Measurements from ENCODE around the gene FHL1. TPM values are rescaled to one million over a fixed set of nuclear protein-coding genes. Genes with fewer than 3 reads are reported as not detected.
A peak's percentile ranks its signal among the peaks of the same experiment; 100 is the strongest.

Gene FHL1
- total and polyA plus RNA-seq, 4 donors, result 8.8 to 20.2 (median 15.0) TPM

DNA sequence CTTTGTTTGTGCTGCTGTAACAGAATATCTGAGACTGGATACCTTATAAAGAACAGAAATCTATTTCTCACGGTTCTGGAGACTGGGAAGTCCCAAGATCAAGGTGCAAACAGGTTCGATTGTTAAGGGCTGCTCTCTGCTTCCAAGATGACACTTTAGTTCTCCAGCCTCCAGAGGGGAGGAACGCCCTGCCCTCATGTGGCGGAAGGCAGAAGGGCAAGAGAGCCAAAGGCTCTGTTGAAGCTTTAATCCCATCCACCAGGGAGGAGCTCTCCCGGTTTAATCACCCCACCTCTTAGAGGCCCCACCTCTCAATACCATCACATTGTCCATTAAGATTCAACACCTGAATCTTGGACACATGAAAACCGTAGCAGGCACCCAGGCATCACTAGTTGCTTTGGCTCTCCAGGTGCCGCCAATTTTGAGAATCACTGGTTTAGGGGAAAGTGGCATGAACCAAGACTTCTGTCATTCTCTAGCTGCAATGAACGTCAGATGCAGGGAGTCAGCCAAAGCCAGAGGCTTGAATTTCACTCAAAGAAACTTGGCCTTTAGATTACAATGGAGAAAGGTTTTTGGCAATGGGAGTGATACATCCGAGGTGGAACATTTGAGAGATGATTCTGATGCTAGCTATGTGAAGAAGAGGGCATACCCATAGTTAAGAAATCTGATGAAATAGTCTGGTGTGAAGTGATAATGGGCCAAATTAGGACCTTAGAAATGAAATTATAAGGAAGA is 15.7 kb downstream of the FHL1 start:
- H3K9me3 ChIP-seq (ENCODE audit: control insufficient read depth in 4 of 4, low read length in 3 of 4), result no peaks in the 10 kb centered on the region
- 30% methylated on average over 9 of the region's 9 CpGs for WGBS
- no peak for DNase-seq (ENCODE audit: low spot score)
- no peaks in the 10 kb centered on the region for H3K36me3 ChIP-seq (ENCODE audit: control insufficient read depth in 4 of 4, insufficient read depth in 3 of 4, low read depth in 1 of 4, low read length in 3 of 4)
- TF ChIP-seq HNF4A (conservative IDR thresholded peaks at IDR 0.05), result no peak
- no peak for TF ChIP-seq FOXA1 (IDR thresholded peaks at IDR 0.05)
- TF ChIP-seq GABPA (IDR thresholded peaks at IDR 0.05 in 1 of 2, conservative IDR thresholded peaks at IDR 0.05 in 1 of 2), result no peak
- TF ChIP-seq NR2F2 (IDR thresholded peaks at IDR 0.05), result no peak
- TF ChIP-seq, protein P1, sequence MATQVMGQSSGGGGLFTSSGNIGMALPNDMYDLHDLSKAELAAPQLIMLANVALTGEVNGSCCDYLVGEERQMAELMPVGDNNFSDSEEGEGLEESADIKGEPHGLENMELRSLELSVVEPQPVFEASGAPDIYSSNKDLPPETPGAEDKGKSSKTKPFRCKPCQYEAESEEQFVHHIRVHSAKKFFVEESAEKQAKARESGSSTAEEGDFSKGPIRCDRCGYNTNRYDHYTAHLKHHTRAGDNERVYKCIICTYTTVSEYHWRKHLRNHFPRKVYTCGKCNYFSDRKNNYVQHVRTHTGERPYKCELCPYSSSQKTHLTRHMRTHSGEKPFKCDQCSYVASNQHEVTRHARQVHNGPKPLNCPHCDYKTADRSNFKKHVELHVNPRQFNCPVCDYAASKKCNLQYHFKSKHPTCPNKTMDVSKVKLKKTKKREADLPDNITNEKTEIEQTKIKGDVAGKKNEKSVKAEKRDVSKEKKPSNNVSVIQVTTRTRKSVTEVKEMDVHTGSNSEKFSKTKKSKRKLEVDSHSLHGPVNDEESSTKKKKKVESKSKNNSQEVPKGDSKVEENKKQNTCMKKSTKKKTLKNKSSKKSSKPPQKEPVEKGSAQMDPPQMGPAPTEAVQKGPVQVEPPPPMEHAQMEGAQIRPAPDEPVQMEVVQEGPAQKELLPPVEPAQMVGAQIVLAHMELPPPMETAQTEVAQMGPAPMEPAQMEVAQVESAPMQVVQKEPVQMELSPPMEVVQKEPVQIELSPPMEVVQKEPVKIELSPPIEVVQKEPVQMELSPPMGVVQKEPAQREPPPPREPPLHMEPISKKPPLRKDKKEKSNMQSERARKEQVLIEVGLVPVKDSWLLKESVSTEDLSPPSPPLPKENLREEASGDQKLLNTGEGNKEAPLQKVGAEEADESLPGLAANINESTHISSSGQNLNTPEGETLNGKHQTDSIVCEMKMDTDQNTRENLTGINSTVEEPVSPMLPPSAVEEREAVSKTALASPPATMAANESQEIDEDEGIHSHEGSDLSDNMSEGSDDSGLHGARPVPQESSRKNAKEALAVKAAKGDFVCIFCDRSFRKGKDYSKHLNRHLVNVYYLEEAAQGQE (IDR thresholded peaks at IDR 0.05), result no peak
- TF ChIP-seq SP1 (IDR thresholded peaks at IDR 0.05), result no peak
- TF ChIP-seq JUND (IDR thresholded peaks at IDR 0.05), result no peak
- no peak for TF ChIP-seq FOXA2 (IDR thresholded peaks at IDR 0.05)
- no peak for TF ChIP-seq EGR1 (IDR thresholded peaks at IDR 0.05; ENCODE audit: low read depth in 2 of 2)
- peak; percentile 79 to 88 for TF ChIP-seq RAD21 (IDR thresholded peaks at IDR 0.05)
- TF ChIP-seq, protein P2, sequence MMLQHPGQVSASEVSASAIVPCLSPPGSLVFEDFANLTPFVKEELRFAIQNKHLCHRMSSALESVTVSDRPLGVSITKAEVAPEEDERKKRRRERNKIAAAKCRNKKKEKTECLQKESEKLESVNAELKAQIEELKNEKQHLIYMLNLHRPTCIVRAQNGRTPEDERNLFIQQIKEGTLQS (IDR thresholded peaks at IDR 0.05), result no peak
- TF ChIP-seq RXRA (IDR thresholded peaks at IDR 0.05), result peak in 1 of 2 donors; percentile 29
- TF ChIP-seq, protein P3, sequence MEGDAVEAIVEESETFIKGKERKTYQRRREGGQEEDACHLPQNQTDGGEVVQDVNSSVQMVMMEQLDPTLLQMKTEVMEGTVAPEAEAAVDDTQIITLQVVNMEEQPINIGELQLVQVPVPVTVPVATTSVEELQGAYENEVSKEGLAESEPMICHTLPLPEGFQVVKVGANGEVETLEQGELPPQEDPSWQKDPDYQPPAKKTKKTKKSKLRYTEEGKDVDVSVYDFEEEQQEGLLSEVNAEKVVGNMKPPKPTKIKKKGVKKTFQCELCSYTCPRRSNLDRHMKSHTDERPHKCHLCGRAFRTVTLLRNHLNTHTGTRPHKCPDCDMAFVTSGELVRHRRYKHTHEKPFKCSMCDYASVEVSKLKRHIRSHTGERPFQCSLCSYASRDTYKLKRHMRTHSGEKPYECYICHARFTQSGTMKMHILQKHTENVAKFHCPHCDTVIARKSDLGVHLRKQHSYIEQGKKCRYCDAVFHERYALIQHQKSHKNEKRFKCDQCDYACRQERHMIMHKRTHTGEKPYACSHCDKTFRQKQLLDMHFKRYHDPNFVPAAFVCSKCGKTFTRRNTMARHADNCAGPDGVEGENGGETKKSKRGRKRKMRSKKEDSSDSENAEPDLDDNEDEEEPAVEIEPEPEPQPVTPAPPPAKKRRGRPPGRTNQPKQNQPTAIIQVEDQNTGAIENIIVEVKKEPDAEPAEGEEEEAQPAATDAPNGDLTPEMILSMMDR (IDR thresholded peaks at IDR 0.05; ENCODE audit: low read depth, low read length, missing input control), result peak; percentile 72
- TF ChIP-seq, protein P4, sequence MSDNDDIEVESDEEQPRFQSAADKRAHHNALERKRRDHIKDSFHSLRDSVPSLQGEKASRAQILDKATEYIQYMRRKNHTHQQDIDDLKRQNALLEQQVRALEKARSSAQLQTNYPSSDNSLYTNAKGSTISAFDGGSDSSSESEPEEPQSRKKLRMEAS (IDR thresholded peaks at IDR 0.05), result no peak
- TF ChIP-seq TAF1 (conservative IDR thresholded peaks at IDR 0.05), result no peak
- TF ChIP-seq, protein P5, sequence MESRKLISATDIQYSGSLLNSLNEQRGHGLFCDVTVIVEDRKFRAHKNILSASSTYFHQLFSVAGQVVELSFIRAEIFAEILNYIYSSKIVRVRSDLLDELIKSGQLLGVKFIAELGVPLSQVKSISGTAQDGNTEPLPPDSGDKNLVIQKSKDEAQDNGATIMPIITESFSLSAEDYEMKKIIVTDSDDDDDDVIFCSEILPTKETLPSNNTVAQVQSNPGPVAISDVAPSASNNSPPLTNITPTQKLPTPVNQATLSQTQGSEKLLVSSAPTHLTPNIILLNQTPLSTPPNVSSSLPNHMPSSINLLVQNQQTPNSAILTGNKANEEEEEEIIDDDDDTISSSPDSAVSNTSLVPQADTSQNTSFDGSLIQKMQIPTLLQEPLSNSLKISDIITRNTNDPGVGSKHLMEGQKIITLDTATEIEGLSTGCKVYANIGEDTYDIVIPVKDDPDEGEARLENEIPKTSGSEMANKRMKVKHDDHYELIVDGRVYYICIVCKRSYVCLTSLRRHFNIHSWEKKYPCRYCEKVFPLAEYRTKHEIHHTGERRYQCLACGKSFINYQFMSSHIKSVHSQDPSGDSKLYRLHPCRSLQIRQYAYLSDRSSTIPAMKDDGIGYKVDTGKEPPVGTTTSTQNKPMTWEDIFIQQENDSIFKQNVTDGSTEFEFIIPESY (IDR thresholded peaks at IDR 0.05), result no peak
- TF ChIP-seq YY1 (IDR thresholded peaks at IDR 0.05), result no peak
- H3K27me3 ChIP-seq (ENCODE audit: control insufficient read depth in 4 of 4, insufficient read depth in 4 of 4, low read length in 3 of 4), result no peaks in the 10 kb centered on the region
- no peak overlapping the region for H3K4me3 ChIP-seq (ENCODE audit: low read depth in 1 of 3, low read length in 3 of 3)
- H3K9ac ChIP-seq (ENCODE audit: low read depth in 1 of 2, low read length in 2 of 2), result no peak overlapping the region
- peaks cover 0 to 11% (median 8%) of the 10 kb centered on the region in 4 donors for H3K4me1 ChIP-seq (ENCODE audit: control insufficient read depth in 4 of 4, insufficient read depth in 4 of 4, low read length in 3 of 4)
- peak overlapping the region in 1 of 2 donors; percentile 18 for H3K27ac ChIP-seq (ENCODE audit: low read depth in 1 of 2, low read length in 2 of 2)
